Large intestine (tissue), 3 donors: ENCODE data around the gene VPS39. TPM values are rescaled to one million over a fixed set of nuclear protein-coding genes. Genes with fewer than 3 reads are reported as not detected.

Experiments used
- DNase-seq, 2 donors: peaks; one replicate each; pipeline versions ENCODE4 v3.0.0 to v3.0.0-alpha.2; 2013
- H3K27ac ChIP-seq: one replicate; pipeline ENCODE4 v1.5.1; 2013; ENCODE audit warnings: low read length
- H3K27me3 ChIP-seq: 2 replicates; pipeline ENCODE4 v1.6.1; 2013; ENCODE audit warnings: low read length; ENCODE audit not compliant: control insufficient read depth, insufficient read depth
- H3K36me3 ChIP-seq: 2 replicates; pipeline ENCODE4 v1.6.1; 2013; ENCODE audit warnings: low read length; ENCODE audit not compliant: control insufficient read depth, insufficient read depth
- H3K4me1 ChIP-seq: one replicate; pipeline ENCODE4 v1.6.1; 2013; ENCODE audit warnings: low read length; ENCODE audit not compliant: control insufficient read depth, insufficient read depth
- H3K4me3 ChIP-seq: one replicate; pipeline ENCODE4 v1.5.1; 2013; ENCODE audit warnings: low read length
- H3K9me3 ChIP-seq: one replicate; pipeline ENCODE4 v1.6.1; 2013; ENCODE audit warnings: mild to moderate bottlenecking, low read depth, low read length, moderate library complexity; ENCODE audit not compliant: control insufficient read depth
- WGBS: methylation state at CpG from one replicate; pipeline ENCODE4 v1.1.5; 2013; ENCODE audit warnings: low lambda C conversion rate; ENCODE audit not compliant: insufficient coverage; 5-methylcytosine and 5-hydroxymethylcytosine counted together
- polyA plus RNA-seq: library from polyadenylated mRNA; unstranded; fragments of 120-200 nt; gene quantifications from one replicate; pipeline ENCODE4 v1.2.1, GENCODE V29; 2013

VPS39 gene
- polyA plus RNA-seq, 1 donor: 59.6 TPM

GRCh38 chr15:42182961-42183360, 25.1 kb downstream of the VPS39 start:
- H3K27ac ChIP-seq: no peak overlapping the region
- H3K9me3 ChIP-seq: no peaks in the 10 kb centered on the region
- H3K4me3 ChIP-seq: no peak overlapping the region
- DNase-seq: no peak
- no peaks in the 10 kb centered on the region for H3K4me1 ChIP-seq
- H3K27me3 ChIP-seq: no peaks in the 10 kb centered on the region
- peaks cover 79% of the 10 kb centered on the region for H3K36me3 ChIP-seq
- WGBS: 100% methylated on average over 3 of the region's 6 CpGs

GRCh38 chr15:42182328-42182886, 25.7 kb downstream of the VPS39 start:
- Histone ChIP-seq H3K4me1 (no peaks in the 10 kb centered on the region), H3K27me3 (no peaks in the 10 kb centered on the region), H3K9me3 (no peaks in the 10 kb centered on the region), H3K27ac (no peak overlapping the region), H3K36me3 (peaks cover 77% of the 10 kb centered on the region), H3K4me3 (no peak overlapping the region)
- no peak for DNase-seq
- no CpG with 5 or more reads among the region's 6 CpGs for WGBS

GRCh38 chr15:42178056-42178455, 30.0 kb downstream of the VPS39 start:
- H3K36me3 ChIP-seq: peaks cover 72% of the 10 kb centered on the region
- no peaks in the 10 kb centered on the region for H3K27me3 ChIP-seq
- no peaks in the 10 kb centered on the region for H3K9me3 ChIP-seq
- no peak overlapping the region for H3K4me3 ChIP-seq
- H3K27ac ChIP-seq: no peak overlapping the region
- H3K4me1 ChIP-seq: no peaks in the 10 kb centered on the region
- DNase-seq: no peak
- no CpG with 5 or more reads among the region's 2 CpGs for WGBS

- H3K4me1 ChIP-seq: no peaks in the 10 kb centered on the region
- H3K36me3 ChIP-seq: peaks cover 76% of the 10 kb centered on the region
- H3K27me3 ChIP-seq: no peaks in the 10 kb centered on the region
- no peaks in the 10 kb centered on the region for H3K9me3 ChIP-seq
- DNase-seq: no peak
- H3K27ac ChIP-seq: no peak overlapping the region
- H3K4me3 ChIP-seq: no peak overlapping the region
- 100% methylated on average over 1 of the region's 5 CpGs for WGBS
These were observed 32.4 kb downstream of the VPS39 start for GRCh38 chr15:42175671-42176070.

DNA sequence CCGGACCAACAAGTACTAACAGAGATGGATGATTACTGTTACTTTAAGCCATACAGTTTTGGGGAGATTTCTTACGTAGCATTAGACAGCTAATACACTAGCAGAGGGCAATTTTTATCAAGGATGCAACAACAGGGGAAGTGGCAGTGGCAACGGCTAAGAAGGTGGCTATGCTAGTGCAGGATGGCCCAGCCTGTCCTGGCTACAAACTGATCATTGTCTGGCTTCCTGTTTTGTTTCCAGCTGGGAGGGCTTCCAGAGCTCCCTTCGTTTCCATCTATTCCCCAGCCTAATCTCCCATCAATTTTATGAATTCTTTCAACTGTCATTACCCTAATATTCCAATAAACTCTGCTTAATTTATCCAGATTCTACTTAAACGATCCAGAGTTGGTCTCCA, 35.6 kb downstream of the VPS39 start:
- H3K36me3 ChIP-seq: peaks cover 75% of the 10 kb centered on the region
- H3K9me3 ChIP-seq: no peaks in the 10 kb centered on the region
- WGBS: 83% methylated on average over 1 of the region's 5 CpGs
- DNase-seq: no peak
- H3K27me3 ChIP-seq: no peaks in the 10 kb centered on the region
- H3K4me1 ChIP-seq: no peaks in the 10 kb centered on the region
- no peak overlapping the region for H3K27ac ChIP-seq
- H3K4me3 ChIP-seq: no peak overlapping the region

GRCh38 chr15:42171795-42172194, 36.3 kb downstream of the VPS39 start:
- H3K4me1 ChIP-seq: no peaks in the 10 kb centered on the region
- H3K27ac ChIP-seq: no peak overlapping the region
- WGBS: no CpG with 5 or more reads among the region's 1 CpG
- no peaks in the 10 kb centered on the region for H3K27me3 ChIP-seq
- H3K9me3 ChIP-seq: no peaks in the 10 kb centered on the region
- no peak overlapping the region for H3K4me3 ChIP-seq
- H3K36me3 ChIP-seq: peaks cover 77% of the 10 kb centered on the region
- DNase-seq: no peak

DNA sequence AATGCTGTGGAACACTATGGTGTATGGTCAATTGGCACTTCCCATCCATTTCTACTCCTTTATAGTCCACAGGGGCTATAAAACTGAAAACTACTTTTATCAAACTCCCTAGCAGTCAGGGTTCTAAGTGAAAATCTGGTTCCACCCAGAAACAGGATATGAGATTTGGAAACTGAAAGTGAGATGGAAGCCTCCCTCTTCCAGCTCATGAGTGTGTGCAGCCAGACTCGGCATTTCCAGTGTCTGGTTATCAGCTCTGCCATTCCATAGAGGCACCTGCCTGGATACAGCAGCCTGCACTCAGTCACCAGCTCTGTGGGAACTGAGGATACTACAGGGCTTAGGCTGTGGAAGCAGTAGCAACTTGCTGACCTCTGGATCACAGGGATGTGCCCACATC, 37.0 kb downstream of the VPS39 start:
- H3K4me1 ChIP-seq: no peaks in the 10 kb centered on the region
- H3K4me3 ChIP-seq: no peak overlapping the region
- no peaks in the 10 kb centered on the region for H3K27me3 ChIP-seq
- H3K36me3 ChIP-seq: peaks cover 82% of the 10 kb centered on the region
- WGBS: no CpG with 5 or more reads among the region's 1 CpG
- H3K9me3 ChIP-seq: no peaks in the 10 kb centered on the region
- peak in 1 of 2 donors; percentile 37 for DNase-seq
- no peak overlapping the region for H3K27ac ChIP-seq

DNA sequence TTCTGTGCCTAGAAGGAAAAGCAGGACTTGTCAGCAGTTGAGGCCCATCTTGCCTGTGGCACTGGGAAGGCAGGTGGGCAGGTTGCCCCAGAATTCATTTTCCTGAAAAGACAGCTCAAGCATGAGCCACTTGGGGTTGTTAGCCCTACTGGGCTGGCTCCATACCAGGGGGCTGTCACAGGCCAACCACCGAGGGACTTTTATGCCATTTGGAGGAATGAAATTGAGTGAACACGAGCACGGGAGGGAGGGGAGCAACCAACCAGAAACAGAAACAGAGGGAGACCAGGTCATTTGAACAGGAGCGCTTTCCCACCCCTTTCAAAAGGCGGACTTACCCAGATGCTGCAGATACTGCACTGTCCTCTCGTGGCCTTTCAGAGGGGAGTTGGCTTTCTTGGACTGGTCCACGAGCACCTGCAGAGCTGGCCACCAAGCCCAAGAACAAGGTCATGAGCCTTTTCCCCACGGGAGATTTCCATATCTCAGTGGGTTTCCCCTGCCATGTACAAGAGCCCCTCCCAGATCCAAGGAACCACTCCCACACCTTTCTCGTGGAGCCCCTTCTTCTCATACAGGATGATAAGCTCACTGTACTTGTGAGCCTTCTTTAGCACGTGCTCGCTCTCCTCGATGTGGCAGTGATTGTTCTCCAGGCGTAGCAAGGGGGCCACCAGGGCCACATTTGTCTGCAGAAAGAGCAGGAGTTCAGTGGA, 41.7 kb downstream of the VPS39 start:
- no peak for DNase-seq
- no peak overlapping the region for H3K27ac ChIP-seq
- no peak overlapping the region for H3K4me3 ChIP-seq
- H3K9me3 ChIP-seq: no peaks in the 10 kb centered on the region
- no peaks in the 10 kb centered on the region for H3K4me1 ChIP-seq
- no peaks in the 10 kb centered on the region for H3K27me3 ChIP-seq
- no CpG with 5 or more reads among the region's 13 CpGs for WGBS
- peaks cover 90% of the 10 kb centered on the region for H3K36me3 ChIP-seq

DNA sequence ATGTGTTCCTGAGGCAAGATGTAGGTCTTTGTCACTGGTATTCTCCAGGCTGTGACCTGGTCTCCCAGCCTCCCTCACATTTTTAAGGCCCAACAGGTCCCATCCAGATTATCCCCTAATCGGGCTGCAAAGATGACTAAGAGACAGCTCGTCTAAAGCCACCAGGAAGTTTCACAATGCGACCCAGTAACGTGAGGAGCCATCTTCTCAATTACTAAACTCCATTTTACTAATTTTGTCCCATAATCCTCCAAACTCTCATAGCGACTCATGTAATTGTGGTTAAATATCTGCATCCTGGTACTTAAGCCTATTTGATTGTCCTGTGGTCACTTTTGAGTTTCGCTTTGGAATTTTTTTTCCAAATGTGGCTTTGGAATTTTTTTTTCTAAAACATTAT, 43.0 kb downstream of the VPS39 start:
- Histone ChIP-seq H3K9me3 (no peaks in the 10 kb centered on the region), H3K27ac (no peak overlapping the region), H3K4me3 (no peak overlapping the region), H3K36me3 (peaks cover 91% of the 10 kb centered on the region), H3K4me1 (no peaks in the 10 kb centered on the region), H3K27me3 (no peaks in the 10 kb centered on the region)
- WGBS: no CpG with 5 or more reads among the region's 6 CpGs
- no peak for DNase-seq

- H3K27me3 ChIP-seq: no peaks in the 10 kb centered on the region
- H3K27ac ChIP-seq: no peak overlapping the region
- no peaks in the 10 kb centered on the region for H3K4me1 ChIP-seq
- no peak for DNase-seq
- WGBS: no CpG with 5 or more reads among the region's 4 CpGs
- no peaks in the 10 kb centered on the region for H3K9me3 ChIP-seq
- H3K4me3 ChIP-seq: no peak overlapping the region
- peaks cover 96% of the 10 kb centered on the region for H3K36me3 ChIP-seq
These were observed 44.1 kb downstream of the VPS39 start for GRCh38 chr15:42163947-42164550.
